ENCODE results near the gene TARDBP.
"Not testable (repeated sequence)": the region's sequence is repeated elsewhere in the genome, so short reads cannot be mapped to it uniquely, and the experiment has no call there.

Gene TARDBP

DNA sequence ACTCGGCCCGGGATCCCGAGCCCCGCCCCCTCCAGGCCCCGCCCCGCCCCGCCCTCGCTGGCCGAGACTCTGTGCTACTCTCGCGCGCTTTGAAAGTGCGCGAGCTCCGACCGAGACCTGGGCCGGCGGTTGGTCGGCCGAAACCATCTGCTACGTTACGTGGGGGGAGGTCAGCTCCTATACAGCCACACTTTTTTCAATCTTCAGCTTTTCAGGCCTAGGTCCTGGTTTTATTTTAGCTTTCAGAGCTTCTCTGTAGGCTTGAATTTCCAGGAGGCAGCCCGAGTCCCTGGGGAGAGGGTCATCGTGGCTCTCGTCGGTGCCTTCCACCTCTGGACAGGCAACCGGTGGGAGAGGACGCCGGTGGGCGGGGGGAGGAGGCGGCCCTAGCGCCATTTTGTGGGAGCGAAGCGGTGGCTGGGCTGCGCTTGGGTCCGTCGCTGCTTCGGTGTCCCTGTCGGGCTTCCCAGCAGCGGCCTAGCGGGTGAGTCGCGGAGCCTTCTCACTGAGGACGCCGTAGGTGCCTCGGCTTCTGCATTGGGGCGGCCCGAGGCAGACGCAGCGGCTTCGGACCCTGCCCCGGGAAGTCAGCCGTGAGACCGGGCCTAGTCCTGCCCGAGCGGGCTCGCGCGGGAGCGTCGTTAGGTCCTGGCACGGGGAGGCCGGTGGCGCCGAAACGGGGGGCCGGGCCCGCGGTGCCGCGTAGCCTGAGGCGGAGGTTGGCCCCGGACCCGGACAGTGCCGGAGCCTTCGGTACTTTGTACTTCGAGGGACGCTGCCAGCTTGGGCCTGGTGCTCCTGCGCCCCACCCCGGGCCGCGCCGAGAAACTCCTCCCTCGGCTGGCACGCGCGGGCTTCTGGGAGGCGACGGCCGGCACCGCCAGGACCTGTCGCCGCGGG, at the start of gene TARDBP:
Gene TARDBP, plus strand, starts transcription at position 395 of the 900 bp plus-strand sequence. CDS start 1,074 bp downstream, outside the sequence.
- peak; percentile 91 to 92 for DNase-seq

DNA sequence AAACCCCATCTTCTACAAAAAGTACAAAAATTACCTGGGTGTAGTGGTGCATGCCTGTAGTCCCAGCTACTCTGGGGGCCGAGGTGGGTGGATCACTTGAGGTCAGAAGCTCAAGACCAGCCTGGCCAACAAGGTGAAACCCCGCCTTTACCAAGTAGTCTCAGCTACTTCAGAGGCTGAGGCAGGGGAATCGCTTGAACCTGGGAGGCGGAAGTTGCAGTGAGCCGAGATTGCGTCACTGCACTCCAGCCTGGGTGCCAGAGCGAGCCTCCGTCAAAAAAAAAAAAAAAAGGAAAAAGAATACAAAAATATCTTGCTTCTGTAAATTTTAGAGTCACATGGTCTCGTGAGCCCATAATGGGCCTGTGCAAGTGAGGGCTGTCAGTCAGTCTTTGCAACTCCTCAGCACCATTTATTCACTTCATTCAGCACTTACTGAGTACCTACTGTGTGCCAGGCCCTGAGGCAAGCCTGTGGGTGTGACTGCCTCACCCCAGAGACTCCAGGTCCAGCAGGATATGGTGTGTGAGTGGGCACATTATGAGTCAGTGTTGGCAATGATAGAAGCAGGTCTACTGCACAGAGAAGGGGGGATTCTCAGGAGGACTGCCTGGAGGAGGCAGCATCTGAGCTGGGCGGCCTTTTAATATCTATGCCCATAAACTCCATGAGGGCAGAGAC, 46.8 kb upstream of the TARDBP start:
- peak; percentile 29 to 33 for DNase-seq

- no peak for DNase-seq
These were observed 45.4 kb upstream of the TARDBP start for GRCh38 chr1:10967090-10967489.

- no peak for DNase-seq
These were observed 44.0 kb upstream of the TARDBP start for GRCh38 chr1:10968411-10968826.

DNA sequence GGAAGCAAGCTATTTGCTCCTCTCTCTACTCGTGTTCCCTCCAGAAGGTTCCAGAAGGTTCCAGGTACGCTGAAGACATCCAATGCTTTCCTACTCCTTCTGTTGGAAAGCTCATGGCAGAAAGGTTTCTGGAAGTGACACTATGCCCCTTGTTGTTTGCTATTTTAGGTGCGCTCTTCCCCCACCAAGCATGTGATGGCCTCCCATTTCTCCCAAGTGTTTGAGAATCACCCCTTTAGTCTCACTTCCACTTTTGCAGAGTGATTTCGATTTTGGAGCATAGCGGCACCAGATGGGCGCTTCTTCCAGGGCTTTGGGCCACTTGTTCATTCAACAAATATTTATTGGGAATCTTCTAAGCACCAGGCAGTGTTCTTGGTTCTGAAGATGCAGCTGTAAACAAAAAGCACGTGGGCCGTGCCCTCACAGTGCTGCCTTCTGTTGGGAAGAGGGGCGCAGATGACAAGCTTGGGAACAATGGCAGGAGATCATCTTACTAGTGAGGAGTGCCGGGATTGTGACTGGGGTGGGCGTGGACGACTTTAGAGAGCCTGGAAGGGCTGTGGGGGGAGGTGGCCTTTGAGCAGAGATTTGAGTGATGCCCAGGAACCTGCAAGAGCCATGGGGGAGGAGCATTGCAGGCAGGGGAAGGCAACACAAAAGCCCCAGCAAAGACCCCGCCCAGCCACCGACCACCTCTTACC, 43.0 kb upstream of the TARDBP start:
- DNase-seq = no peak

DNA sequence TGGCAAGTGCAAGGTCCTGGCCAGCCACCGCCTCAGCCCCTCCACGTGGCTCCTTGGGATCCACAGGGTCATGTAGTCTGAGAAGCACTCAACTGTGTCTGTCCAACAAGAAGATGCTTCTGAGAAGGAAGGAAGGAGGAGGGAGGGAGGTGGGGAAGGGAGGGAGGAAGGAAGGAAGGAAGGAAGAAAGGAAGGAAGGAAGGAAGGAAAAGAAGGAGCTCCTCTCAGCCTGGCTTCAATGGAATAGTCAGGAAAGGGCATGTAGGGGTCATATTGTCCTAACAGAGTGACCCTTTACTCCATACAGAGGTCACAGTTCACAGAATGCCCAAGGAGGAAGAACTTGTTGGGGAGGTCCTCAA, 42.5 kb upstream of the TARDBP start:
- no peak for DNase-seq

- DNase-seq = no peak
These were observed 38.9 kb upstream of the TARDBP start for GRCh38 chr1:10973552-10973951.

DNA sequence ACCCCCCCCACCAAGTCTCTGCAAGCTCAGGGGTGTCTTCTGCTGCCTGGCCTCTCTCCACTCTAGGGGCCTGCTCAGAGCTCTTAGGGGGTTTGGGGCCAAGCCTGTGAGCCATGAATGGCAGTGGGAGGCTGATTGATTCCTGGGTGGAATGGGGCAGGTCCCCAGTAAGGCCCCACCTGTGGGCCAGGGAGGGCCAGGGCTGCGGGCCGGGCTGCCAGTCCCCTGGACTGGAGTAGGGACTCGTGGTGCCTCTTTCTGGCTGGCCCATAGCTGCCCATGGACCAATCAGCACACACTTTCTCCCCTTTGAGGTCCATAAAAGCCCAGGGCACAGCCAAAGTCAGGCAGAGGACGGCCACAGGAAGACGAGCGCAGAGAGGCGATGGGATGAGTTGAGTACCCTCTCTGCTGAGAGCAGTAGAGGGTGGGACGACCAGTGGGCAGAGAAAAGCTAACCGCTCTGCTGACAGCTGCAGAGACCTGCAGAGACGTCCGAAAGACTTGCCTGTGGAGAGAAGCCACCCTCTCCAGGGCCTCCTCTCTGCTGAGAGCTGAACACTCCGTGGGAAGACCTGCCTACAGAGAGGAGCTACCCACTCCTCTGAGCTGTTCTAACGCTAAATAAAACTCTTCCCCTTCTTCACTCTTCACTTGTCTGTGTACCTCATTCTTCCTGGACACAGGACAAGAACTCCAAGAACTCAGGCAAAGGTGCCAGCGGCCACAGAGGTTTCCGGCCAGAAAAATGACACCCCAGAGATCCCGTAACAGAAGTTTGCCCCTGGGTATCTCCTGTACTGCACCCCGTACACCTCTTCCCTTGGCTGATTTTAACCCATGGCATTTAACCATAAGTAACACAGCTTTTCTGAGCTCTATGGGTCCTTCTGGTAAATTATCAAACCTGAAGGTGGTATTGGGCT, 38.2 kb upstream of the TARDBP start:
- DNase-seq = no peak

GRCh38 chr1:10975567-10976326, 36.7 kb upstream of the TARDBP start:
- no peak for DNase-seq

- DNase-seq = no peak
These were observed 33.7 kb upstream of the TARDBP start for GRCh38 chr1:10978719-10979118.

DNA sequence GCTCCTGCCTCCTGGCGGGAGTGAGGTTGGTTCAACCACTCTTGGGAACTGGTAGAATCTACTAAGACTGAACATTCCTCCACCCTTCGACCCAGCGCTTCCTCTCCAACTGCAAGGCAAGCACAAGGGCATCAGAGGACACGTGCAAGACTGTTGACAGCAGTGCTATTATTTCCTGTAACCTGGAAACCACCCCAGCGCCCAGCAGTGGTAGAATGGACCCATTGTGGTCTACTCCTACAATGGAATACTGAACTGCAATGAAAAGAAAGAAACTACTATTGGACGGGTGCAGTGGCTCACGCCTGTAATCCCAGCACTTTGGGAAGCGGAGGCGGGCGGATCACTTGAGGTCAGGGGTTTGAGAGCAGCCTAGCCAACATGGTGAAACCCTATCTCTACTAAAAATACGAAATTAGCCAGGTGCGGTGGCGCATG, 33.0 kb upstream of the TARDBP start:
- no peak for DNase-seq

GRCh38 chr1:10980094-10980577, 32.3 kb upstream of the TARDBP start:
- DNase-seq = no peak

- DNase-seq = no peak
These were observed 31.4 kb upstream of the TARDBP start for GRCh38 chr1:10980841-10981727.

- DNase-seq = no peak
These were observed 25.9 kb upstream of the TARDBP start for GRCh38 chr1:10986525-10986890.

- no peak for DNase-seq
These were observed 24.5 kb upstream of the TARDBP start for GRCh38 chr1:10987840-10988417.

- no peak for DNase-seq
These were observed 23.4 kb upstream of the TARDBP start for GRCh38 chr1:10989095-10989494.

- not testable (repeated sequence) for DNase-seq
These were observed 22.4 kb upstream of the TARDBP start for GRCh38 chr1:10989920-10990516.

- DNase-seq = no peak
These were observed 21.6 kb upstream of the TARDBP start for GRCh38 chr1:10990828-10991227.

- not testable (repeated sequence) for DNase-seq
These were observed 20.4 kb upstream of the TARDBP start for GRCh38 chr1:10992004-10992403.

- no peak for DNase-seq
These were observed 19.6 kb upstream of the TARDBP start for GRCh38 chr1:10992864-10993263.
